ENCODE data around the gene CATSPER4. TPM values are rescaled to one million over a fixed set of nuclear protein-coding genes. Genes with fewer than 3 reads are reported as not detected.

CATSPER4 gene
- total and polyA plus RNA-seq, 2 of the 13 experiments (the other 11 are each of a cell fraction or from before 2014, with no cell fraction given) = not detected

DNA sequence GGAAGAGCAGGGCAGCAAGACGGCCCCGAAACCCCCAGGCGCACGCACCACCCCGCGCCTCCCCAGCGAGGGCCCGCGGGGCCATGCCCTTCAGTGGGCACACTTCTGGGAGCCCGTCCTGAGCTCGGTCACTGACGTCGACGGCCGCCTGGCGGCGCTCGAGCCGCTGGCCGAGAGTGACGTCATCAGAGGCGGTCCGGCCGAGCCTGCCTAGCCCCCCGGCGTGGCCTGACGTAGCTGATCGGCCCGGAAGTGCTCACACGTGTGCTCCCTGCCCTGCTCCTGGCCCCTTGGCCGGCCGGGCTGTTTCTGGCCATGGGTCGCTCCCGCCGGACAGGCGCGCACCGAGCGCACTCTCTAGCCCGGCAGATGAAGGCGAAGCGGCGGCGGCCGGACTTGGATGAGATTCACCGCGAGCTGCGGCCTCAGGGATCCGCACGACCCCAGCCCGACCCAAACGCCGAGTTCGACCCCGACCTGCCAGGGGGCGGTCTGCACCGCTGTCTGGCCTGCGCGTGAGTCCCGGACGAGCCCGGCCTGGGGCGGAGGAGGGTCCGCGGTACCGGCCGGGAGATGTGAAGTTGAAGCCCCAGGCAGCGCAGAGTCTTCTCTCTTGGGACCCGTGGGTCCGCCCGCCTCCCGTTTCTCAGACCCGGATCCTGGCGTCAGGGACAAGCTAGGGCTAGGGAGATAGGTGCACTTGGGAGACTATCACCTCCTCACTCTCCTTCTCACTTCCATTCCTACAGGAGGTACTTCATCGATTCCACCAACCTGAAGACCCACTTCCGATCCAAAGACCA is 20.5 kb upstream of the CATSPER4 start, which contains the start of gene ZNF593 (continued):
- TF ChIP-seq ATRX (CRISPR knock-in tag; IDR thresholded peaks at IDR 0.05; ENCODE audit: borderline replicate concordance) (no peak), ZNF383 (CRISPR knock-in tag; IDR thresholded peaks at IDR 0.05; ENCODE audit: borderline replicate concordance) (0 out of 2 replicates have a peak, but pooled peaks have one; percentile 74), ZNF335 (CRISPR knock-in tag; IDR thresholded peaks at IDR 0.05) (peak; percentile 77), RARG (CRISPR knock-in tag; IDR thresholded peaks at IDR 0.05; ENCODE audit: low read depth) (no peak), RFX3 (CRISPR knock-in tag; IDR thresholded peaks at IDR 0.05) (no peak), ZNF121 (CRISPR knock-in tag; IDR thresholded peaks at IDR 0.05) (no peak), PAF1 (CRISPR knock-in tag; IDR thresholded peaks at IDR 0.05) (no peak), EHMT2 (IDR thresholded peaks at IDR 0.05; ENCODE audit: borderline replicate concordance, low read depth, low read length) (no peak), HBP1 (CRISPR knock-in tag; IDR thresholded peaks at IDR 0.05; ENCODE audit: low read depth) (peak; percentile 92), ZNF546 (CRISPR knock-in tag; conservative IDR thresholded peaks at IDR 0.05) (peak; percentile 83; the same call in 1 of the 2 replicates), PHF21A (CRISPR knock-in tag; IDR thresholded peaks at IDR 0.05) (peak; percentile 57), FOXO1 (CRISPR knock-in tag; IDR thresholded peaks at IDR 0.05) (peak; percentile 10; the same call in 1 of the 2 replicates), GATA4 (IDR thresholded peaks at IDR 0.05; ENCODE audit: borderline replicate concordance, low read depth) (peak; percentile 56; the same call in 1 of the 2 replicates), POGZ (CRISPR knock-in tag; IDR thresholded peaks at IDR 0.05) (peak; percentile 95), ZNF136 (CRISPR knock-in tag; IDR thresholded peaks at IDR 0.05; ENCODE audit: low read depth) (peak; percentile 79; the same call in 1 of the 2 replicates)
- TF ChIP-seq, protein P1, sequence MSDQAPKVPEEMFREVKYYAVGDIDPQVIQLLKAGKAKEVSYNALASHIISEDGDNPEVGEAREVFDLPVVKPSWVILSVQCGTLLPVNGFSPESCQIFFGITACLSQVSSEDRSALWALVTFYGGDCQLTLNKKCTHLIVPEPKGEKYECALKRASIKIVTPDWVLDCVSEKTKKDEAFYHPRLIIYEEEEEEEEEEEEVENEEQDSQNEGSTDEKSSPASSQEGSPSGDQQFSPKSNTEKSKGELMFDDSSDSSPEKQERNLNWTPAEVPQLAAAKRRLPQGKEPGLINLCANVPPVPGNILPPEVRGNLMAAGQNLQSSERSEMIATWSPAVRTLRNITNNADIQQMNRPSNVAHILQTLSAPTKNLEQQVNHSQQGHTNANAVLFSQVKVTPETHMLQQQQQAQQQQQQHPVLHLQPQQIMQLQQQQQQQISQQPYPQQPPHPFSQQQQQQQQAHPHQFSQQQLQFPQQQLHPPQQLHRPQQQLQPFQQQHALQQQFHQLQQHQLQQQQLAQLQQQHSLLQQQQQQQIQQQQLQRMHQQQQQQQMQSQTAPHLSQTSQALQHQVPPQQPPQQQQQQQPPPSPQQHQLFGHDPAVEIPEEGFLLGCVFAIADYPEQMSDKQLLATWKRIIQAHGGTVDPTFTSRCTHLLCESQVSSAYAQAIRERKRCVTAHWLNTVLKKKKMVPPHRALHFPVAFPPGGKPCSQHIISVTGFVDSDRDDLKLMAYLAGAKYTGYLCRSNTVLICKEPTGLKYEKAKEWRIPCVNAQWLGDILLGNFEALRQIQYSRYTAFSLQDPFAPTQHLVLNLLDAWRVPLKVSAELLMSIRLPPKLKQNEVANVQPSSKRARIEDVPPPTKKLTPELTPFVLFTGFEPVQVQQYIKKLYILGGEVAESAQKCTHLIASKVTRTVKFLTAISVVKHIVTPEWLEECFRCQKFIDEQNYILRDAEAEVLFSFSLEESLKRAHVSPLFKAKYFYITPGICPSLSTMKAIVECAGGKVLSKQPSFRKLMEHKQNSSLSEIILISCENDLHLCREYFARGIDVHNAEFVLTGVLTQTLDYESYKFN (CRISPR knock-in tag; conservative IDR thresholded peaks at IDR 0.05) = peak; percentile 71
- TF ChIP-seq, protein P2, sequence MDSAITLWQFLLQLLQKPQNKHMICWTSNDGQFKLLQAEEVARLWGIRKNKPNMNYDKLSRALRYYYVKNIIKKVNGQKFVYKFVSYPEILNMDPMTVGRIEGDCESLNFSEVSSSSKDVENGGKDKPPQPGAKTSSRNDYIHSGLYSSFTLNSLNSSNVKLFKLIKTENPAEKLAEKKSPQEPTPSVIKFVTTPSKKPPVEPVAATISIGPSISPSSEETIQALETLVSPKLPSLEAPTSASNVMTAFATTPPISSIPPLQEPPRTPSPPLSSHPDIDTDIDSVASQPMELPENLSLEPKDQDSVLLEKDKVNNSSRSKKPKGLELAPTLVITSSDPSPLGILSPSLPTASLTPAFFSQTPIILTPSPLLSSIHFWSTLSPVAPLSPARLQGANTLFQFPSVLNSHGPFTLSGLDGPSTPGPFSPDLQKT (CRISPR knock-in tag; IDR thresholded peaks at IDR 0.05; ENCODE audit: borderline replicate concordance) = peak; percentile 90; the same call in 1 of the 2 replicates
- TF ChIP-seq, protein P3, sequence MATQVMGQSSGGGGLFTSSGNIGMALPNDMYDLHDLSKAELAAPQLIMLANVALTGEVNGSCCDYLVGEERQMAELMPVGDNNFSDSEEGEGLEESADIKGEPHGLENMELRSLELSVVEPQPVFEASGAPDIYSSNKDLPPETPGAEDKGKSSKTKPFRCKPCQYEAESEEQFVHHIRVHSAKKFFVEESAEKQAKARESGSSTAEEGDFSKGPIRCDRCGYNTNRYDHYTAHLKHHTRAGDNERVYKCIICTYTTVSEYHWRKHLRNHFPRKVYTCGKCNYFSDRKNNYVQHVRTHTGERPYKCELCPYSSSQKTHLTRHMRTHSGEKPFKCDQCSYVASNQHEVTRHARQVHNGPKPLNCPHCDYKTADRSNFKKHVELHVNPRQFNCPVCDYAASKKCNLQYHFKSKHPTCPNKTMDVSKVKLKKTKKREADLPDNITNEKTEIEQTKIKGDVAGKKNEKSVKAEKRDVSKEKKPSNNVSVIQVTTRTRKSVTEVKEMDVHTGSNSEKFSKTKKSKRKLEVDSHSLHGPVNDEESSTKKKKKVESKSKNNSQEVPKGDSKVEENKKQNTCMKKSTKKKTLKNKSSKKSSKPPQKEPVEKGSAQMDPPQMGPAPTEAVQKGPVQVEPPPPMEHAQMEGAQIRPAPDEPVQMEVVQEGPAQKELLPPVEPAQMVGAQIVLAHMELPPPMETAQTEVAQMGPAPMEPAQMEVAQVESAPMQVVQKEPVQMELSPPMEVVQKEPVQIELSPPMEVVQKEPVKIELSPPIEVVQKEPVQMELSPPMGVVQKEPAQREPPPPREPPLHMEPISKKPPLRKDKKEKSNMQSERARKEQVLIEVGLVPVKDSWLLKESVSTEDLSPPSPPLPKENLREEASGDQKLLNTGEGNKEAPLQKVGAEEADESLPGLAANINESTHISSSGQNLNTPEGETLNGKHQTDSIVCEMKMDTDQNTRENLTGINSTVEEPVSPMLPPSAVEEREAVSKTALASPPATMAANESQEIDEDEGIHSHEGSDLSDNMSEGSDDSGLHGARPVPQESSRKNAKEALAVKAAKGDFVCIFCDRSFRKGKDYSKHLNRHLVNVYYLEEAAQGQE (IDR thresholded peaks at IDR 0.05; ENCODE audit: borderline replicate concordance in 1 of 2, low read depth in 1 of 2, low read length in 2 of 2) = no peak
